ENCODE results near the gene SLC38A2.
A peak's percentile ranks its signal among the peaks of the same experiment; 100 is the strongest.

SLC38A2 gene

DNA sequence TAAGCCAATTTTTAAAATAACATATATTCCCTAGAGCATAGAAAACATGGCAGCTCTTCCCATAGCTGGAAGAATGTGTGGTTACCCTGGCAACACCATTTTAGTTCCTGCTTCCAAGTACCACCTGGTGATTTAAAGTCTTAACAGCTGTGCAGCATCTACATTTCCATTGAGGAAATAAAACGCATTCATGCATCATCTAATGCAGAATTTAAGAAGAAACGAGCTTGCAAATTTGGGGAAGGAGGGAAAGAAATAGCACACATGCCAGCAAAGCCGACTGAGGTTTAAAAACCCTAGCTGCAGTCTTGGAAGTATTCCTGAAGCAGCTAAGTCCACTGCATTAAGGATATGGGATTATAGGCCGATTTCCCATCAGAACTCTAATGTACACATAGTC is 22.8 kb upstream of the SLC38A2 start:
- DNase-seq (ENCODE audit: low read depth in 2 of 2): no peak

DNA sequence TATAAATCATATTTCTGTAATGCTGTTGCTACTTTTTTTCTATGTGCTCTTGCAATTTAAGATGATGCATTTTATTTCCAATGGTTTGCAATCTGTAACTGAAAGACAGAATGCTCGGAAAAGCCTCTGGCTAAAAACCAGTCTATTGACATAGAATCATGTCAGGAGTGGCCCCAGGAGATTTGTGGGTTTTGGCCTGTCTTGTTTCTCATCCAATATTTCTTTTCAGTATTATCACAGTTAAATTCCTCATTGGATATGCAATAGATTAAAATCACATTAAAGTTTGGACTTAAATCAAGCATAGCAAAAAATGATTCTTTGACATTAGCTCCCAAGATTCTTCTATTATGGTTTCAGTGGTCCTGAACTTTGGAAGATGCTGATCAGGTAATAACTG is 19.1 kb upstream of the SLC38A2 start:
- DNase-seq (ENCODE audit: low read depth in 2 of 2): peak; percentile 94 to 95

DNA sequence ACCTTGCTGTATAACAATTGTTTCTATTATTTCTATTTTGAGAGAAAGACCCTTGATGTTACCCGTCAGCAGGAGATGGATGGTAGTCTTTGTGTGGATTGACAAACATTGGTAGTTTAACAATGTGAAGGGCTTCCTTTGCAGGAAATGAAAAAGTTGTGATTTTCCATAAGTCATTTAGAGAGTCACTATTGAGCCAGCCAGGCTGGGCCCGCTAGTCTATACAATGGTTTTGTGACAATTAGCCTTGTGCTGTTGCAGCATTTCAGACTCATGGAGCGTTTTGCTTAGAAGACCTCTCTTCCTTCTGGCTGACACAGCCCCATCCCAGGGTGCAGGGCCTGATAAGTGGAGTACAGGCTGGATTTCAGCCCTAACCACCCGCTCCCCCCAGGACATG is 18.3 kb upstream of the SLC38A2 start:
- no peak for DNase-seq (ENCODE audit: low read depth in 2 of 2)

DNA sequence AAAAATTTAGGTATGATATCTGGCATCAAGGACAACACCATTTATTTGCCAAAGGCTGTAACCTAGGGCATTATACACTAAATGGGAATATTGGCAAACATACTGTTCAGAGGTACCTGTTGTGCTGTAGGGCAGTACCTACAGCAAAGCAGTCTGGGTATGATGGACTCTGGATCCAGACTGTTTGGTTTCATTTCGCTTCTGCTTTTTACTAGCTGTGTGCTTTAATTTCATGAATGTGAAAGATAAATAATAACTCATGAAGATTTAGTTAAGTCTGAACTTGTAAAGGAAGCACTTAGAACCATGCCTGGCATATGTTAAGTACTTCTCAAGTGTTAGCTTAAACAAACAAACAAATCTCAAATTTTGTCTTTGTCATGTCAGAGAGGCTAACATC is 17.7 kb upstream of the SLC38A2 start:
- no peak for DNase-seq (ENCODE audit: low read depth in 2 of 2)

- DNase-seq (ENCODE audit: low read depth in 2 of 2): peak; percentile 97
These were observed 16.6 kb upstream of the SLC38A2 start for GRCh38 chr12:46389031-46389616.

GRCh38 chr12:46388427-46389021 is 16.0 kb upstream of the SLC38A2 start:
- peak; percentile 95 to 96 for DNase-seq (ENCODE audit: low read depth in 2 of 2)

DNA sequence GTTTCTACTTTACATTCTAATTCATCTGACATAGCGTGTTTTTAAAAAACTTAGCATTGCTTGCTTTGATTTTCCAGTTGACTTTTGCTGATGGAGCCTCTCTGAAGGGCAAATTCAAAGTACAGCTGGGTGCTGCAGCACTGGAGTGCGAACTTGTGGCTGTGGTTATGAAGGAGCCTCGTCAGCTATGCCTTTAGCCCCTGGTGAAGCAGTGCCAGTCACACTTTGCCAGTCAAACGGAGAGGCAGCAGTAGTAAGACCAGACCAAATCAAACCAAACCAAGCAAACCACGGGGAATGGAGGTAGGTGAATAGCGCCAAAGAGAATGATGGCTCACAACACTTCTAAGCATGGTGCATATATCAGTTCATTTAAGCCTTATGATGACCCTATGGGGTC is 15.1 kb upstream of the SLC38A2 start:
- DNase-seq (ENCODE audit: low read depth in 2 of 2): no peak

GRCh38 chr12:46386877-46387629 is 14.5 kb upstream of the SLC38A2 start:
- DNase-seq (ENCODE audit: low read depth in 2 of 2): peak in 1 of 2 experiments; percentile 41

- peak; percentile 98 for DNase-seq (ENCODE audit: low read depth in 2 of 2)
These were observed 13.8 kb upstream of the SLC38A2 start for GRCh38 chr12:46386360-46386867.

GRCh38 chr12:46385438-46385837 is 12.9 kb upstream of the SLC38A2 start:
- no peak for DNase-seq (ENCODE audit: low read depth in 2 of 2)

GRCh38 chr12:46384451-46385309 is 12.1 kb upstream of the SLC38A2 start:
- peak in 1 of 2 experiments; percentile 34 for DNase-seq (ENCODE audit: low read depth in 2 of 2)

DNA sequence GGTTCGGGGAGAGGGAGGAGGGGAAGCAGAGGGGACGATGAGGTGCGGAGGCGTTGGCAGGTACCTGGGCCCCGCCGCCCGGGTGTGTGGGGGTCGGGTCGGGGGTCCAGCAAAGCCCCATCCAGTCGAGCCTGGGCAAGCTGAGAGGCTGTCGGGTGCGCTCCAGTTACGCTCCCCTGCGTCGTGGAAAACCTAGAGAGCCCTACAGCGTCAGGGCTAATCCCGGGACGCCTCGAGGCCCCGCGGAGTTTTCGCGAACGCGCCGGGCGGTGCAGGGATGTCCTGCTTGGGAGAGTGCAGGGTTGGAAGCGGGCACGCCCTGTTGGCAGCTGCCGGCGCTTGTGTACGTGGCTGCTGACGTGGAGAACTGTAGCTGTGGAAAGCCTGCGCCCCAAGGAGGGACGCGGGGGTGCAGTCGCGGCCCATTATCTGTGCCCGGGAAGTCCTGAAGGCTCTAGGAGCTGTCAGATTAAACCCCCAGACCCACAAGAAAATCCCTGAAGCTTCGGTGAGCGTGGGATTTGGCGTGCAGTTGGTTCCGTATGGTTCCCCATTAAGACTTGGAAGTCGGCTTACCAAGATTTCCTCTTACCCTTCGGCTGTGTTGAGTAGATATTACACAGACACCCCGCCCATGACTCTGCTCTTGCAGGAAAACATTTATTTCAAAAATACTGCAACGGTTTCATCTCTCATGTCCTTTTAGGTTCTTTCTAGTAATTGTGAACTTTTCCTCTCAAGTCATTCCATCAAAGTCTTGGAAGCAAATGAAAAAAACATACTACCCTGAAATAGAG is 11.3 kb upstream of the SLC38A2 start:
- DNase-seq (ENCODE audit: low read depth in 2 of 2): peak; percentile 83 to 87

GRCh38 chr12:46382964-46383653 is 10.5 kb upstream of the SLC38A2 start:
- DNase-seq (ENCODE audit: low read depth in 2 of 2): peak; percentile 98

DNA sequence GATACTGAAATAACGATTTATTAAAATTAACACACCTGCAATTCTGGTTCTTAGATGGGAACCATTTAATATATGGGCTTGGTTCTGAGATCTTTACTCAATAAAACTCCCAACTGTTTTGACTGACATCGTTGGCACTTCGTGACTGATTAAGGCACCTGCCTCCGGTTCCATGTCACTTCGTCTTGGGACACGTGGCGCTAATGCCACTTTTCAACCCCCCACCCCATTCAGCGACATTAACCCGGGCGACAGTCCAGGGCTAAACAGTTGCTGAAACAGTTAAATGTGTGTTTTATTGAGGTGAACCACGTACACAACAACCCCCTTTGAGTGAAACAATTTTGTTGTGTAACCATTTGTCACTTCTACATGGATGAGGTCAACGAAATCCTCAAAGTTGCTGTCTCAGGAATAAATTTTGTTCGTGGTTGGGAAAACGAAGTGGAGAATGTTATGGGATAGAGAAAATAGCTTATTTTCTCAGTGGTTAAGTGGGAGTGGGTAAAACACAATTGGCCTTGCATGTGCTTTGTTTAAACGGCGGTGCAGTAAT is 9.9 kb upstream of the SLC38A2 start:
- no peak for DNase-seq (ENCODE audit: low read depth in 2 of 2)

- no peak for DNase-seq (ENCODE audit: low read depth in 2 of 2)
These were observed 8.3 kb upstream of the SLC38A2 start for GRCh38 chr12:46380881-46381280.

- DNase-seq (ENCODE audit: low read depth in 2 of 2): no peak
These were observed 7.6 kb upstream of the SLC38A2 start for GRCh38 chr12:46380022-46380796.

- DNase-seq (ENCODE audit: low read depth in 2 of 2): no peak
These were observed 6.8 kb upstream of the SLC38A2 start for GRCh38 chr12:46379352-46379751.

GRCh38 chr12:46378530-46378929 is 6.0 kb upstream of the SLC38A2 start:
- DNase-seq (ENCODE audit: low read depth in 2 of 2): no peak

GRCh38 chr12:46377678-46378077 is 5.1 kb upstream of the SLC38A2 start:
- DNase-seq (ENCODE audit: low read depth in 2 of 2): no peak
